ENCODE data around the gene LLGL2. TPM values are rescaled to one million over a fixed set of nuclear protein-coding genes. Genes with fewer than 3 reads are reported as not detected.

The LLGL2 gene
- total RNA-seq, 2 donors from 2014 or later: 401 to 497 TPM

DNA sequence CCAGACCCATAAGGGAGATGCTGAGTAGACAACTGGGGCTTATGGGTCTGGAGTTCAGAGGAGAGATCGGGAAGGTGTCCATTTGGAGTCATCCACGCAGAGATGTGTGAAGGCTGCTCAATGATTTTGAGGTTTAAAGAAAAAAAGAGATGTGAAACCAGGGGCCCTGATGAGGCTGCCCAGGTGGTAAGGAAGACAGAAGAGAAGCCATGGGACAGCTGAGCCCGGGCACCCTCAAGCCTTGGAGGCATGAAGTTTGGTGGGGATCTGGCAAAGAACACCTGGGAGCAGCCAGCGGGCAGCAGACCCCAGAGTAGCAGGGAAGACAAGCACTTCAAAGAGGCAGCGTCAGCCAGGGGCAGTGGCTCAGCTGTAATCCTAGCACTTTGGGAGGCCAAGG is 41.3 kb downstream of the LLGL2 start:
- Histone ChIP-seq H3K9me3 (no peaks in the 10 kb centered on the region), H3K27me3 (no peaks in the 10 kb centered on the region), H3K4me1 (no peaks in the 10 kb centered on the region), H3K9ac (ENCODE audit: low read depth in 2 of 2, low read length in 2 of 2) (no peak overlapping the region), H3K36me3 (peaks cover 28% of the 10 kb centered on the region), H3K27ac (no peak overlapping the region), H3K4me3 (no peak overlapping the region)
- DNase-seq: no peak
- TF ChIP-seq, protein P1, sequence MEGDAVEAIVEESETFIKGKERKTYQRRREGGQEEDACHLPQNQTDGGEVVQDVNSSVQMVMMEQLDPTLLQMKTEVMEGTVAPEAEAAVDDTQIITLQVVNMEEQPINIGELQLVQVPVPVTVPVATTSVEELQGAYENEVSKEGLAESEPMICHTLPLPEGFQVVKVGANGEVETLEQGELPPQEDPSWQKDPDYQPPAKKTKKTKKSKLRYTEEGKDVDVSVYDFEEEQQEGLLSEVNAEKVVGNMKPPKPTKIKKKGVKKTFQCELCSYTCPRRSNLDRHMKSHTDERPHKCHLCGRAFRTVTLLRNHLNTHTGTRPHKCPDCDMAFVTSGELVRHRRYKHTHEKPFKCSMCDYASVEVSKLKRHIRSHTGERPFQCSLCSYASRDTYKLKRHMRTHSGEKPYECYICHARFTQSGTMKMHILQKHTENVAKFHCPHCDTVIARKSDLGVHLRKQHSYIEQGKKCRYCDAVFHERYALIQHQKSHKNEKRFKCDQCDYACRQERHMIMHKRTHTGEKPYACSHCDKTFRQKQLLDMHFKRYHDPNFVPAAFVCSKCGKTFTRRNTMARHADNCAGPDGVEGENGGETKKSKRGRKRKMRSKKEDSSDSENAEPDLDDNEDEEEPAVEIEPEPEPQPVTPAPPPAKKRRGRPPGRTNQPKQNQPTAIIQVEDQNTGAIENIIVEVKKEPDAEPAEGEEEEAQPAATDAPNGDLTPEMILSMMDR (IDR thresholded peaks at IDR 0.05): no peak
- intact Hi-C loops (cut with DNase I): no loop called here

DNA sequence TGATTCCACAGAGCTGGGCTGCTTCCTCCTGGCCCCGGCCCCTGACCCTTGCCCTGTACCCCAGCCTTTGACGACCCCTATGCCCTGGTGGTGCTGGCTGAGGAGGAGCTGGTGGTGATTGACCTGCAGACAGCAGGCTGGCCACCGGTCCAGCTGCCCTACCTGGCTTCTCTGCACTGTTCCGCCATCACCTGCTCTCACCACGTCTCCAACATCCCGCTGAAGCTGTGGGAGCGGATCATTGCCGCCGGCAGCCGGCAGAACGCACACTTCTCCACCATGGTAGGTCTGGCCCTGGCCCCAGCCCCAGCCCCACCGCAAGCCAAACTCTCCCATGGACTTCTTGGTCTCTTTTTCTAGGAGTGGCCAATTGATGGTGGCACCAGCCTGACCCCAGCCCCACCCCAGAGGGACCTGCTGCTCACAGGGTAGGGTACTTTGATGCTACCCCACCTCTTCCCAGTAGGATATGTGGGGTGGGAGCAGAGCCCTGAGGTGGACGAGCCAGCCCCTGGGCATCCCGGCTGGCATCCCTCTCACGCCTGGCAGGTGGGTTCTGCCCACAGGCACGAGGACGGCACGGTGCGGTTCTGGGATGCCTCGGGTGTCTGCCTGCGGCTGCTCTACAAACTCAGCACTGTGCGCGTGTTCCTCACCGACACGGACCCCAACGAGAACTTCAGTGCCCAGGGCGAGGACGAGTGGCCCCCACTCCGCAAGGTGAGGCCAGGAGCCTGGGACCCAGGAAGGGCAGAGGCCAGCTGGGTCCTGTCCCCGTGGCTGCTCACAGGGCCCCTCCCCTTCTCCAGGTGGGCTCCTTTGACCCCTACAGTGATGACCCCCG is 43.1 kb downstream of the LLGL2 start:
- no peaks in the 10 kb centered on the region for H3K4me1 ChIP-seq
- peaks cover 17% of the 10 kb centered on the region for H3K36me3 ChIP-seq
- no peak for DNase-seq
- TF ChIP-seq, protein P1 (IDR thresholded peaks at IDR 0.05): no peak
- intact Hi-C loops (cut with DNase I): no loop called here
- no peak overlapping the region for H3K9ac ChIP-seq (ENCODE audit: low read depth in 2 of 2, low read length in 2 of 2)
- H3K27ac ChIP-seq: no peak overlapping the region
- H3K9me3 ChIP-seq: no peaks in the 10 kb centered on the region
- H3K27me3 ChIP-seq: no peaks in the 10 kb centered on the region
- H3K4me3 ChIP-seq: no peak overlapping the region

DNA sequence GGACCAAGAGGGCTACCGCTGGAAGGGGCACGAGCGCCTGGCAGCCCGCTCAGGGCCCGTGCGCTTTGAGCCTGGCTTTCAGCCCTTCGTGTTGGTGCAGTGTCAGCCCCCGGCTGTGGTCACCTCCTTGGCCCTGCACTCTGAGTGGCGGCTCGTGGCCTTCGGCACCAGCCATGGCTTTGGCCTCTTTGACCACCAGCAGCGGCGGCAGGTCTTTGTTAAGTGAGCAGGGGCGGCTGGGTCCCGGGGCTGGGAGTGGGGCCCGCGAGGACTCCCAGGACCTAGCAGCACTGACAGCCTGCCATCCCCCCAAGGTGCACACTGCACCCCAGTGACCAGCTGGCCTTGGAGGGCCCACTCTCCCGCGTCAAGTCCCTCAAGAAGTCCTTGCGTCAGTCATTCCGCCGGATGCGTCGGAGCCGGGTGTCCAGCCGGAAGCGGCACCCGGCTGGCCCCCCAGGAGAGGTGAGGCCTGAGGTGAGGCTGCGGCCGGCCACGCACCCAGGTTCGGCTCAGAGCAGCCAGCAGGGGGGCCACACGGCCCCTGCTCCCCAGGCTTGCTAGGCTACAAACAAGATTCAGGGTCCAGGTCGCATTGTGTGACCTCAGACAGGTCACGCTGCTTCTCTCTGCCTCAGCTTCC is 44.7 kb downstream of the LLGL2 start:
- H3K36me3 ChIP-seq: peaks cover 7% of the 10 kb centered on the region
- no peaks in the 10 kb centered on the region for H3K27me3 ChIP-seq
- peak overlapping the region; percentile 33 for H3K27ac ChIP-seq
- H3K9ac ChIP-seq (ENCODE audit: low read depth in 2 of 2, low read length in 2 of 2): no peak overlapping the region
- intact Hi-C loops (cut with DNase I): no loop called here
- DNase-seq: no peak
- no peaks in the 10 kb centered on the region for H3K9me3 ChIP-seq
- no peak overlapping the region for H3K4me3 ChIP-seq
- no peaks in the 10 kb centered on the region for H3K4me1 ChIP-seq
- TF ChIP-seq, protein P1 (IDR thresholded peaks at IDR 0.05): no peak

DNA sequence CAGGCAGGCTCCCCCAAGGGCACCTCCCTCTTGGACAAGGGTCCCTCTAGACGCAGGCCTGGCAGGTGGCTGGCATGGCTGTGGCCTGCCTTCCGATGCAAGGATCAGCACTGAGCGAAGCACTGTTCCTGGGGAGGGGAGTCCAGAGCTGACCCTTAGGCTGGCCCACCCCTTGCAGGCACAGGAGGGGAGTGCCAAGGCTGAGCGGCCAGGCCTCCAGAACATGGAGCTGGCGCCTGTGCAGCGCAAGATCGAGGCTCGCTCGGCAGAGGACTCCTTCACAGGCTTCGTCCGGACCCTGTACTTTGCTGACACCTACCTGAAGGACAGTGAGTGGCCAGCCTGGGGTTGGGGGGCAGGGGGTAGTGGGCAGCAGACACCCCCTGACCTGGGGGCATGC is 45.3 kb downstream of the LLGL2 start:
- intact Hi-C loops (cut with DNase I): no loop called here
- peak overlapping the region in 1 of 2 donors; percentile 40 for H3K9ac ChIP-seq (ENCODE audit: low read depth in 2 of 2, low read length in 2 of 2)

DNA sequence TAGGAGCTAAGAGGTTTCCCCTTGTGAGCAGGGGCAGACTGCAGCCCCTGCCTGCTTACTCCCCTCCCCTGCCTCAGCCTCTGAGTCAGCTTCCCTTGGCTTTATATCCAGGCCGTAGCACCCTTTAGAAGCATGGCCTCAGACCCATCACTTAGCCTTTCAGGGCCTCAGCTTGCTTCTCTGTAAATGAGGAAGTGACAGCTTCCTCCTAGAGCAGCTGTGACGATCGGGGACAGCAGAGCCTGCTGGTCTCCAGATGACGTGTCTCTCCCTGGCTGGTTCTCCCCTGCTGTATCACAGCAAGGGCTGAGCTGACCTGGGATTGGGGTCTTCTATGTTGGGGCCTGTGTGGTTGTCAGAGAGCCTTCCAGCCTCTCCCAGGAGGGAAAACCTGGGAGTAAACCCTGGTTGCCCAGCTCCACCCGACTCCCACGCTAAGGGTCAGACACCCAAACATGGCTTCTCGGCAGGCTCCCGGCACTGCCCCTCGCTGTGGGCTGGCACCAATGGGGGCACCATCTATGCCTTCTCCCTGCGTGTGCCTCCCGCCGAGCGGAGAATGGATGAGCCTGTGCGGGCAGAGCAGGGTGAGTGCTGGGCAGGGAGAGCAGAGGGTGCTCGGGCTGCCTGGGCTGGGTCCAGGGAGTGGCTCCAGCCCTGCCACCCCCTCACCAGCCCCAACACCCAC is 45.8 kb downstream of the LLGL2 start:
- H3K27ac ChIP-seq: peak overlapping the region; percentile 33
- intact Hi-C loops (cut with DNase I): no loop called here
- no peaks in the 10 kb centered on the region for H3K9me3 ChIP-seq
- no peaks in the 10 kb centered on the region for H3K36me3 ChIP-seq
- no peak overlapping the region for H3K4me3 ChIP-seq
- H3K27me3 ChIP-seq: no peaks in the 10 kb centered on the region
- no peaks in the 10 kb centered on the region for H3K4me1 ChIP-seq
- no peak for DNase-seq
- TF ChIP-seq, protein P1 (IDR thresholded peaks at IDR 0.05): no peak
- peak overlapping the region in 1 of 2 donors; percentile 40 for H3K9ac ChIP-seq (ENCODE audit: low read depth in 2 of 2, low read length in 2 of 2)

More for the DNA sequence above, 45.3 kb downstream of the LLGL2 start:
- DNase-seq: no peak
- Histone ChIP-seq H3K27me3 (no peaks in the 10 kb centered on the region), H3K9me3 (no peaks in the 10 kb centered on the region), H3K4me1 (no peaks in the 10 kb centered on the region), H3K27ac (peak overlapping the region; percentile 33), H3K4me3 (no peak overlapping the region), H3K36me3 (peaks cover 3% of the 10 kb centered on the region)
- TF ChIP-seq, protein P1 (IDR thresholded peaks at IDR 0.05): no peak
